GM23338 (cell line): Measurements from ENCODE around the gene GLCE.

Experiments used
- CREB1 ChIP-seq: fragments of 250-450 bp; sonication (Bioruptor Pico); IDR thresholded peaks from 2 replicates; pipeline ENCODE4 v1.5.0; 2020; ENCODE audit warnings: low read depth, mild to moderate bottlenecking, moderate library complexity
- ETS1 ChIP-seq: IDR thresholded peaks from 2 replicates; pipeline ENCODE4 v1.6.1; 2016; ENCODE audit warnings: antibody characterized with exemption
- EZH2 ChIP-seq: fragments of 200-600 bp; sonication (generic); IDR thresholded peaks from one replicate; pipeline ENCODE4 v1.8.0; 2017; ENCODE audit warnings: antibody characterized with exemption, mild to moderate bottlenecking, low read depth; ENCODE audit not compliant: unreplicated experiment
- EZH2phosphoT487 ChIP-seq: fragments of 200-600 bp; sonication (generic); IDR thresholded peaks from one replicate; pipeline ENCODE4 v1.8.1; 2018; ENCODE audit warnings: antibody characterized with exemption; ENCODE audit not compliant: unreplicated experiment
- NANOG ChIP-seq: IDR thresholded peaks from 2 replicates; pipeline ENCODE4 v1.6.1; 2016; ENCODE audit warnings: antibody characterized with exemption, borderline replicate concordance
- POLR2AphosphoS5 ChIP-seq: IDR thresholded peaks from 2 replicates; pipeline ENCODE4 v1.6.1; 2016; ENCODE audit warnings: antibody characterized with exemption, low read depth
- REST ChIP-seq: IDR thresholded peaks from one replicate; pipeline ENCODE4 v1.6.1; 2018; ENCODE audit warnings: antibody characterized with exemption; ENCODE audit not compliant: unreplicated experiment
- TF ChIP-seq, protein P1 (sequence below), 2 experiments: fragments of 200-600 bp in 1 of 2; sonication (generic) in 1 of 2; conservative IDR thresholded peaks; 2 replicates each; pipeline versions ENCODE4 v1.5.1 to v1.6.1; 2016 to 2017; ENCODE audit warnings: antibody characterized with exemption in 2 of 2, low read depth in 2 of 2, mild to moderate bottlenecking in 2 of 2, moderate library complexity in 1 of 2

DNA sequence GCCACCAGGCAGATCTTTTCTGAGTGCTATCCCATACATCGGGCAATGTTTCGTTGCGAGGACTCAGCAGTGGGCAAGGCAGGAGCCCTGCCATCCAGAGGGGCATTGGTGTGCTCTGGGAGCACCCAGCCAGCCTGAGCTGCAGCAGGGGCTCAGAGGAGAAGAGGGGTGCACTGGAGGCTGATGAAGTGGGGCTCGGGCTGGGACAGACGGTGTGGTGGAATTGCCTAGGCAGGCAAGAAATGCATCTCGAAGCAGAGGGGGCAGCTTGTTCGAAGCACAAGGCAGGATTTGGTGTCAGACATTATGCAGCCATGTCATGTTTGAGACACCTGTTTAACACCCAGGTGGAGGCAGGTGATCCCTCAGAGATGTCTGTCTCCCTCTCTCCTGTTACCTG is 157.6 kb downstream of the GLCE start:
- TF ChIP-seq, protein P1, sequence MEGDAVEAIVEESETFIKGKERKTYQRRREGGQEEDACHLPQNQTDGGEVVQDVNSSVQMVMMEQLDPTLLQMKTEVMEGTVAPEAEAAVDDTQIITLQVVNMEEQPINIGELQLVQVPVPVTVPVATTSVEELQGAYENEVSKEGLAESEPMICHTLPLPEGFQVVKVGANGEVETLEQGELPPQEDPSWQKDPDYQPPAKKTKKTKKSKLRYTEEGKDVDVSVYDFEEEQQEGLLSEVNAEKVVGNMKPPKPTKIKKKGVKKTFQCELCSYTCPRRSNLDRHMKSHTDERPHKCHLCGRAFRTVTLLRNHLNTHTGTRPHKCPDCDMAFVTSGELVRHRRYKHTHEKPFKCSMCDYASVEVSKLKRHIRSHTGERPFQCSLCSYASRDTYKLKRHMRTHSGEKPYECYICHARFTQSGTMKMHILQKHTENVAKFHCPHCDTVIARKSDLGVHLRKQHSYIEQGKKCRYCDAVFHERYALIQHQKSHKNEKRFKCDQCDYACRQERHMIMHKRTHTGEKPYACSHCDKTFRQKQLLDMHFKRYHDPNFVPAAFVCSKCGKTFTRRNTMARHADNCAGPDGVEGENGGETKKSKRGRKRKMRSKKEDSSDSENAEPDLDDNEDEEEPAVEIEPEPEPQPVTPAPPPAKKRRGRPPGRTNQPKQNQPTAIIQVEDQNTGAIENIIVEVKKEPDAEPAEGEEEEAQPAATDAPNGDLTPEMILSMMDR (conservative IDR thresholded peaks at IDR 0.05; ENCODE audit: low read depth in 2 of 2), result no peak
- TF ChIP-seq POLR2AphosphoS5, result no peak
- TF ChIP-seq REST, result no peak
- TF ChIP-seq EZH2, result no peak
- TF ChIP-seq CREB1 (CRISPR knock-in tag), result no peak
- TF ChIP-seq ETS1, result no peak
- no peak for TF ChIP-seq NANOG
- no peak for TF ChIP-seq EZH2phosphoT487
